ENCODE data around the gene ADAMTS20. TPM values are rescaled to one million over a fixed set of nuclear protein-coding genes. Genes with fewer than 3 reads are reported as not detected.

Gene ADAMTS20
- total RNA-seq, 4 donors from 2014 or later = not detected

DNA sequence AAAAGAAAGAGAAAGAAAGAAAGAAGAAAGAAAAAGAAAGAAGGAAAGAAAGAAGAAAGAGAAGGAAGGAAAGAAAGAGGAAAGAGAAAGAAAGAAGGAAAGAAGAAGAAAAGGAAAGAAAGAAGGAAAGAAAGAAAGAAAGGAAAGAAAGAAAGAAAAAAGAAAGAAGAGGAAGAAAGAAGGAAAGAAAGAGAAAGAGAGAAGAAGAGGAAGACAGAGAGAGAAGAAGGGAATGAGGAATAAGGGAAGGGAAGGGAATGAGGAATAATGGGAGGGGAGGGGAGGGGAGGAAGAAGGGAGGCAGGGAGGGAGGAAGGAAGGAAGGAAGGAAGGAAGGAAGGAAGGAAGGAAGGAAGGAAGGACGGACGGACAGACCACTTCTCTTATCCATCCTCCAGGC, 246.9 kb downstream of the ADAMTS20 start:
- Histone ChIP-seq H3K9me3 (no peaks in the 10 kb centered on the region), H3K4me3 (no peak overlapping the region), H3K4me1 (no peaks in the 10 kb centered on the region), H3K27ac (no peak overlapping the region), H3K36me3 (no peaks in the 10 kb centered on the region), H3K27me3 (no peaks in the 10 kb centered on the region)
- no peak for DNase-seq (ENCODE audit: low spot score in 2 of 2)
- WGBS = 50% methylated on average over 2 of the region's 2 CpGs
- TF ChIP-seq EP300 (IDR thresholded peaks at IDR 0.05) (no peak), POLR2AphosphoS5 (IDR thresholded peaks at IDR 0.05) (no peak), POLR2A (IDR thresholded peaks at IDR 0.05) (no peak)
- TF ChIP-seq, protein P1, sequence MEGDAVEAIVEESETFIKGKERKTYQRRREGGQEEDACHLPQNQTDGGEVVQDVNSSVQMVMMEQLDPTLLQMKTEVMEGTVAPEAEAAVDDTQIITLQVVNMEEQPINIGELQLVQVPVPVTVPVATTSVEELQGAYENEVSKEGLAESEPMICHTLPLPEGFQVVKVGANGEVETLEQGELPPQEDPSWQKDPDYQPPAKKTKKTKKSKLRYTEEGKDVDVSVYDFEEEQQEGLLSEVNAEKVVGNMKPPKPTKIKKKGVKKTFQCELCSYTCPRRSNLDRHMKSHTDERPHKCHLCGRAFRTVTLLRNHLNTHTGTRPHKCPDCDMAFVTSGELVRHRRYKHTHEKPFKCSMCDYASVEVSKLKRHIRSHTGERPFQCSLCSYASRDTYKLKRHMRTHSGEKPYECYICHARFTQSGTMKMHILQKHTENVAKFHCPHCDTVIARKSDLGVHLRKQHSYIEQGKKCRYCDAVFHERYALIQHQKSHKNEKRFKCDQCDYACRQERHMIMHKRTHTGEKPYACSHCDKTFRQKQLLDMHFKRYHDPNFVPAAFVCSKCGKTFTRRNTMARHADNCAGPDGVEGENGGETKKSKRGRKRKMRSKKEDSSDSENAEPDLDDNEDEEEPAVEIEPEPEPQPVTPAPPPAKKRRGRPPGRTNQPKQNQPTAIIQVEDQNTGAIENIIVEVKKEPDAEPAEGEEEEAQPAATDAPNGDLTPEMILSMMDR (IDR thresholded peaks at IDR 0.05) = no peak

Other genes with a start within 250 kb of the ADAMTS20 start
- gene PUS7L, start 206.6 kb upstream of the ADAMTS20 start, total RNA-seq = 10 to 100 TPM in 1 of 4 donors, 1 to 10 TPM in 3; 6.4 to 13.1 (median 8.8) TPM
- 10 to 100 TPM; 16.2 to 79.4 (median 22.0) TPM for gene IRAK4, start 206.7 kb upstream of the ADAMTS20 start, total RNA-seq